Measurements from ENCODE around the gene MAP3K1. TPM values are rescaled to one million over a fixed set of nuclear protein-coding genes. Genes with fewer than 3 reads are reported as not detected.

Gene MAP3K1
- total RNA-seq, 4 donors from 2014 or later, result 4.2 to 6.8 (median 5.4) TPM

DNA sequence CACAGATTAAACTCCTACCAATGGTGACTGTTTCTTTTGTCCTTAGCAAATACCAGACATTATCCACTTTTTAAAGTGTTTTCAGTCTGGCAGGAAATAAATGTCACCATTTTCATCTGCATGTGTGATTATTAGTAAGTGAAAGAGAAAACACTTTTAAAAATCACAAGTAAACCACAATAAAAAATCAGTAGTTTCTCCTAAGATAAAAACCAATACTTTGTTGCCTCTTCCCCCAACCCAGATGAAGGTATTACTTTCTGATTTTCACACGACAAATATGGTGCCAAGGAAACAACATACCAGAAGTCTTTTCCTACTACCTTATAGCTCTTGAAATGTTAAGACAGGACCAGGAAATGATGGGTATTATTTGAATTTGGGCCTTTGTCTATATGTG lies 11.5 kb upstream of the MAP3K1 start:
- Histone ChIP-seq H3K27ac (no peak overlapping the region), H3K36me3 (no peaks in the 10 kb centered on the region), H3K4me3 (no peak overlapping the region), H3K4me1 (no peaks in the 10 kb centered on the region), H3K9me3 (no peaks in the 10 kb centered on the region), H3K27me3 (no peaks in the 10 kb centered on the region)
- ATAC-seq (no peak), DNase-seq (no peak)
- intact Hi-C loops (cut with DNase I; ENCODE audit: low total_unique reads) (no loop called here), in situ Hi-C loops (cut with MboI; ENCODE audit: low sequenced_read_pairs in 4 of 4) (no loop called here)
- TF ChIP-seq, protein P1, sequence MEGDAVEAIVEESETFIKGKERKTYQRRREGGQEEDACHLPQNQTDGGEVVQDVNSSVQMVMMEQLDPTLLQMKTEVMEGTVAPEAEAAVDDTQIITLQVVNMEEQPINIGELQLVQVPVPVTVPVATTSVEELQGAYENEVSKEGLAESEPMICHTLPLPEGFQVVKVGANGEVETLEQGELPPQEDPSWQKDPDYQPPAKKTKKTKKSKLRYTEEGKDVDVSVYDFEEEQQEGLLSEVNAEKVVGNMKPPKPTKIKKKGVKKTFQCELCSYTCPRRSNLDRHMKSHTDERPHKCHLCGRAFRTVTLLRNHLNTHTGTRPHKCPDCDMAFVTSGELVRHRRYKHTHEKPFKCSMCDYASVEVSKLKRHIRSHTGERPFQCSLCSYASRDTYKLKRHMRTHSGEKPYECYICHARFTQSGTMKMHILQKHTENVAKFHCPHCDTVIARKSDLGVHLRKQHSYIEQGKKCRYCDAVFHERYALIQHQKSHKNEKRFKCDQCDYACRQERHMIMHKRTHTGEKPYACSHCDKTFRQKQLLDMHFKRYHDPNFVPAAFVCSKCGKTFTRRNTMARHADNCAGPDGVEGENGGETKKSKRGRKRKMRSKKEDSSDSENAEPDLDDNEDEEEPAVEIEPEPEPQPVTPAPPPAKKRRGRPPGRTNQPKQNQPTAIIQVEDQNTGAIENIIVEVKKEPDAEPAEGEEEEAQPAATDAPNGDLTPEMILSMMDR (IDR thresholded peaks at IDR 0.05 in 4 of 5, conservative IDR thresholded peaks at IDR 0.05 in 1 of 5), result no peak
- TF ChIP-seq POLR2A (IDR thresholded peaks at IDR 0.05), result no peak

GRCh38 chr5:56807679-56808078 lies 7.7 kb upstream of the MAP3K1 start:
- ATAC-seq (no peak), DNase-seq (no peak)
- Histone ChIP-seq H3K27me3 (no peaks in the 10 kb centered on the region), H3K4me3 (no peak overlapping the region), H3K27ac (no peak overlapping the region), H3K9me3 (no peaks in the 10 kb centered on the region), H3K4me1 (no peaks in the 10 kb centered on the region), H3K36me3 (no peaks in the 10 kb centered on the region)
- intact Hi-C loops (cut with DNase I; ENCODE audit: low total_unique reads), result no loop called here
- TF ChIP-seq, protein P1 (IDR thresholded peaks at IDR 0.05 in 4 of 5, conservative IDR thresholded peaks at IDR 0.05 in 1 of 5), result no peak
- no peak for TF ChIP-seq POLR2A (IDR thresholded peaks at IDR 0.05)
- in situ Hi-C loops (cut with MboI; ENCODE audit: low sequenced_read_pairs in 4 of 4), result no loop called here

- H3K27ac ChIP-seq, result no peak overlapping the region
- TF ChIP-seq, protein P1 (IDR thresholded peaks at IDR 0.05 in 4 of 5, conservative IDR thresholded peaks at IDR 0.05 in 1 of 5), result no peak
- no peak for TF ChIP-seq POLR2A (IDR thresholded peaks at IDR 0.05)
- H3K27me3 ChIP-seq, result no peaks in the 10 kb centered on the region
- ATAC-seq, result no peak
- no peak overlapping the region for H3K4me3 ChIP-seq
- intact Hi-C loops (cut with DNase I; ENCODE audit: low total_unique reads), result no loop called here
- no peaks in the 10 kb centered on the region for H3K9me3 ChIP-seq
- DNase-seq, result no peak
- no peaks in the 10 kb centered on the region for H3K4me1 ChIP-seq
- in situ Hi-C loops (cut with MboI; ENCODE audit: low sequenced_read_pairs in 4 of 4), result no loop called here
- H3K36me3 ChIP-seq, result no peaks in the 10 kb centered on the region
These were observed 7.1 kb upstream of the MAP3K1 start for GRCh38 chr5:56808211-56808610.

GRCh38 chr5:56810826-56811225 lies 4.5 kb upstream of the MAP3K1 start:
- no peak for ATAC-seq
- Histone ChIP-seq H3K4me1 (peaks cover 0 to 8% of the 10 kb centered on the region in 2 donors), H3K27ac (no peak overlapping the region), H3K9me3 (no peaks in the 10 kb centered on the region), H3K4me3 (no peak overlapping the region), H3K36me3 (no peaks in the 10 kb centered on the region), H3K27me3 (no peaks in the 10 kb centered on the region)
- no peak for DNase-seq
- in situ Hi-C loops (cut with MboI; ENCODE audit: low sequenced_read_pairs in 4 of 4) (no loop called here), intact Hi-C loops (cut with DNase I; ENCODE audit: low total_unique reads) (no loop called here)
- no peak for TF ChIP-seq POLR2A (IDR thresholded peaks at IDR 0.05)
- TF ChIP-seq, protein P1 (IDR thresholded peaks at IDR 0.05 in 4 of 5, conservative IDR thresholded peaks at IDR 0.05 in 1 of 5), result no peak

DNA sequence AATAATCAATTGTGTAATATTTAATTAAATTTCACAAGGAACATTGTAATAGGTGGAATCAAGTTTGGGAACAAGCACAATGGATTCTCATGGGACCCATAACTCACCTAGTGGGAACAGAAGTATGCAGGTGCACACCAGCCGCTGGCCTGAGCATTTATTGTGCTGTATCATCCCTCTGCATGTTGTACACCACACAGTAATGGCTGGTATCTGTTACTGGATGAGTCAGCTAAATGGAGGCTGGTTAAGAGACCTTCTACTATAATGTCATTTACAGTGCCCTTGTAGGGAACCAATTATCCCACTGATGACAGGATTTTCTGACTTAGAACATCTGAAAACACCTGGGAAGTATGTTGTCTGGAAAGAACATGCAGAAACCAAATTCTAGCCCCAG lies 3.2 kb upstream of the MAP3K1 start:
- intact Hi-C loops (cut with DNase I; ENCODE audit: low total_unique reads) (no loop called here), in situ Hi-C loops (cut with MboI; ENCODE audit: low sequenced_read_pairs in 4 of 4) (no loop called here)
- Histone ChIP-seq H3K4me3 (no peak overlapping the region), H3K36me3 (no peaks in the 10 kb centered on the region), H3K9me3 (no peaks in the 10 kb centered on the region), H3K4me1 (peaks cover 2 to 13% of the 10 kb centered on the region in 2 donors), H3K27me3 (no peaks in the 10 kb centered on the region), H3K27ac (no peak overlapping the region)
- DNase-seq (no peak), ATAC-seq (no peak)
- TF ChIP-seq, protein P1 (IDR thresholded peaks at IDR 0.05 in 4 of 5, conservative IDR thresholded peaks at IDR 0.05 in 1 of 5), result no peak
- TF ChIP-seq POLR2A (IDR thresholded peaks at IDR 0.05), result no peak
